ENCODE data around the gene RPL13.

GRCh38 chr16:89540557-89540956 lies 19.9 kb upstream of the RPL13 start:
- TF ChIP-seq RAD21 (IDR thresholded peaks at IDR 0.05) = no peak
- TF ChIP-seq CTCF (IDR thresholded peaks at IDR 0.05; ENCODE audit: low read depth, low read length, missing input control) = no peak
- no peak for TF ChIP-seq SP1 (IDR thresholded peaks at IDR 0.05)
- no peak for TF ChIP-seq TAF1 (conservative IDR thresholded peaks at IDR 0.05)
- TF ChIP-seq JUND (IDR thresholded peaks at IDR 0.05) = no peak
- TF ChIP-seq MAX (IDR thresholded peaks at IDR 0.05) = no peak
- TF ChIP-seq ATF3 (IDR thresholded peaks at IDR 0.05) = no peak
